WI38 (cell line): ENCODE results near the gene CD8A.
A peak's percentile ranks its signal among the peaks of the same experiment; 100 is the strongest.

Source experiments
- H3K4me3 ChIP-seq: 2 replicates; pipeline ENCODE4 v1.5.1; 2011; ENCODE audit warnings: low read depth, mild to moderate bottlenecking, control low read depth, low read length
- TF ChIP-seq, protein P1 (sequence below): IDR thresholded peaks from 2 replicates; pipeline ENCODE4 v1.5.1; 2012; ENCODE audit warnings: low read depth, mild to moderate bottlenecking, control low read depth, low read length

The CD8A gene

DNA sequence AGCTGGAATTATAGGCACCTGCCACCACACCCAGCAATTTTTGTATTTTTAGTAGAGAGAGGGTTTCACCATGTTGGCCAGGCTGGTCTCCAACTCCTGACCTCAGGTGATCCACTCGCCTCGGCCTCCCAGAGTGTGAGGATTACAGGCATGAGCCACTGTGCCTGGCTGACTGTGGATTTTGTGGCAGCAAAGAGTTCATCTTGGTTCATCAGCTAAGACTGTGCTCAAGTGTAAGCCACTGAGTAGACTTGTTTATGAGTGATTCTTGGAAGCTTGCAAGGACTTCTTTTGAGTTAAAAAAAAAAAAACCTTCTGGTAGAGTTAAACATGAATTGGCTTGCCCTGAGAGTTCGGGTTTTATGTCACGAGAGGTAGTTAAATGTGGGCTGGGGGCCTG, 36.2 kb upstream of the CD8A start:
- TF ChIP-seq, protein P1, sequence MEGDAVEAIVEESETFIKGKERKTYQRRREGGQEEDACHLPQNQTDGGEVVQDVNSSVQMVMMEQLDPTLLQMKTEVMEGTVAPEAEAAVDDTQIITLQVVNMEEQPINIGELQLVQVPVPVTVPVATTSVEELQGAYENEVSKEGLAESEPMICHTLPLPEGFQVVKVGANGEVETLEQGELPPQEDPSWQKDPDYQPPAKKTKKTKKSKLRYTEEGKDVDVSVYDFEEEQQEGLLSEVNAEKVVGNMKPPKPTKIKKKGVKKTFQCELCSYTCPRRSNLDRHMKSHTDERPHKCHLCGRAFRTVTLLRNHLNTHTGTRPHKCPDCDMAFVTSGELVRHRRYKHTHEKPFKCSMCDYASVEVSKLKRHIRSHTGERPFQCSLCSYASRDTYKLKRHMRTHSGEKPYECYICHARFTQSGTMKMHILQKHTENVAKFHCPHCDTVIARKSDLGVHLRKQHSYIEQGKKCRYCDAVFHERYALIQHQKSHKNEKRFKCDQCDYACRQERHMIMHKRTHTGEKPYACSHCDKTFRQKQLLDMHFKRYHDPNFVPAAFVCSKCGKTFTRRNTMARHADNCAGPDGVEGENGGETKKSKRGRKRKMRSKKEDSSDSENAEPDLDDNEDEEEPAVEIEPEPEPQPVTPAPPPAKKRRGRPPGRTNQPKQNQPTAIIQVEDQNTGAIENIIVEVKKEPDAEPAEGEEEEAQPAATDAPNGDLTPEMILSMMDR, result no peak
- H3K4me3 ChIP-seq, result no peak overlapping the region

DNA sequence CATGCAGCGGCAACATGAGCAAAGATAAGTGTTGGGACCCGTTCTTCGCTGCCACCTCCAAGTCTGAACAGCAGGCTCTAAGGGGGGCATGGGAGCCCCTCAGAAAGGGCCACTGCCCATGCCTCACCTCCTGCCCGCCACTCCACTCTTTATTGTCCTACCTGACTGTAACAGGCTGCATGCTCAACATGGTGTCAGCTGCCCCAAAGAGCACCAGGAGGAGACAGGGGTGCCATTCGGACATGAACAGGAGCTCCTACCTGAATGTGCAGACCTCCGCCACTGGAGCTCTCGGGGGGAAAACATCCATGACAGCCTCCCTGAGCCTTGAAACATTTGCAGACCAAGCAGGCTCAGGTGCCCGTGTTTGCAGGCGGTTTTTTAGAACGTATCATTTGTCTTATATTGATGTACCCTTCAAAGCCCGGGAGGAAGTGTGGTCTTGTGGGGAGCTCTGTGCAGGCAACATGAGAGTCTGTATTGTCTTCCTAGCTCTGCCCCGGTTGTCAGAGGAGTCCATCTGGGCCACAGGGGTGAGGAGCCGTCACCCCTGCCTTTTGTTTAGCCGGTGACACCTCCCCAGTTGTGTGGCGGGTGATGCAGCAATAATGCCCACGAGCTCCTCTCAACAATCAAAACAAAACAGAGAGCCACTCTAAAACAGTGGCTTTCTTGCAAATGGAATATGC, 35.1 kb upstream of the CD8A start:
- no peak overlapping the region for H3K4me3 ChIP-seq
- TF ChIP-seq, protein P1, result no peak

DNA sequence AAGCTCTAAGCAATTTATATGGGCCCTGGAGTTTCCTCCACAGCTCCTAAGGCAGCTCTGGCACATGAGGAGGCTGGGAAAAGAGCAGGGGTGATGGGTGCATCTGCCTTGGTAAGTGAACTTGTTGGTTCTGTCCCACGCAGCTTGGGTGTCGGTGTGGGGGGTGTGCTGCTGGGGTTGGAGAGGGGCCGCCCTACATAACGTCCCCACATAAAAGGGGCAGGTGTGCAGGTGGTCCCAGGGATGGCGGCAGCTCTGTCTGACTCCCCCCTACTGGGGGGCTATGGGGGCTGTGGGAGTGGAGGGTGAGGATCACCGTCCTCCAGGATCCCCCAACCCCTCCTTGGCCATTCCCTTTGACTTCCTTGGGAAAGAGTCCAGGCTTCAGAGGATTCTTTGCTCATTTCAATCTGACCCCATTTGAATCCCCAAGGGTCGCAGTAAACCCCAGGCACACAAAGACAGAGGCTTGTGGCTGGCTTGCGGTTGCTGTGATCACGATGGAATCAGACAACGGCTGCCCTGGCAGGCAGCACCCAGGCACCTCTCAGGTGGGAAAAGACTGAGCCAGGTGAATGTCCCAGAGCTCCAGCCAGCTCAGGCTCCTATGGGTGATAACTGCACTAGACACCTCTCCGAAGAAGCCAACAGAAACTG, 34.5 kb upstream of the CD8A start:
- TF ChIP-seq, protein P1, result no peak

DNA sequence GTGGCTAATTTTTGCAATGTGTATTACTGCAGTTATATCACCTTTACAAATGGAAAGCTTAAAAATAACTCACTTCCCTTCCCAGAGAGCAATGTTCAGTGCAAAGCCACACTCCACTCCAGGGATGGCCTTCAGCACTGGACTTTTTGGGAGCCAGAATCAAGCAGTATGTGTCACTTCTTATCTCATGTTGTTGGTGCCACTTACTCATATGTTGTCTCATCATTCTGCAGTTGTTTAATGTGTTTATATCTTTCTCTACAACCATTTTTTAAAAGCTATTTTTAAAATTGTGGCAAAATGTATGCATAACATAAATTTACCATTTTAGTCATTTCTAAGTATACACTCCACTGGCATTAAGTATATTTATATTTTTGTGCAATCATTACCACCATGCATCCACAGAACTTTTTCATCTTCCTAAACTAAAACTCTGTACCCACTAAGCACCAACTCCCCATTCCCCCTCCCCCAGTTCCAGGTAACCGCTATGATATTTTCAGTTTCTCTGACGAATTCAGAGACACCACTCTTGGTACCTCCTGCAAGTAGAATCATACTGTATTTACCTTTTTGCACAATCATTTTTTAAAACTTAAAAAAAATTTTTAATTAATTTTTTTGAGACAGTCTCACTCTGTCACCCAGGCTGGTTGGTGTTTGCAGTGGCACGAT, 32.1 kb upstream of the CD8A start:
- H3K4me3 ChIP-seq, result no peak overlapping the region
- TF ChIP-seq, protein P1, result no peak

More for the DNA sequence above, 34.5 kb upstream of the CD8A start:
- H3K4me3 ChIP-seq, result no peak overlapping the region

DNA sequence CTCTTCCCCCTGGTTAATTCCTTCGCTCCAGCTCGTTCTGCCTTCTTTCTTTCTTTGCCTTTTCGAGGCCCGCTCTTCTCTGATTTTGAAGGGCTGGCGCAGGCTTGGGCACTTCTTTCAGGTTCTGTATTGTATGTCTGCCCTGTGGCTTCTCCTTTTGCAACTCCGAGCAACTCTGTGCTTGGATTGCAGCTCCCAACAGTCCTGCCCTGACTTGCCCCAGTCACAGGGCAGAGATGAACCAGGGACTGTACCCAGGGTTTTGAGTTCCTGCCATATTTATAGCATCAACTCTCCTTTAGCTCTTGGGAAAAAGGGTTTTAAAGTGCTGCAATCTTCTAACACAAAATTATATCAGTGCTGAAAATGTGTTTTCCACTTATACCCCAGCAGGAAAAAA, 31.1 kb upstream of the CD8A start:
- H3K4me3 ChIP-seq, result no peak overlapping the region
- TF ChIP-seq, protein P1, result no peak

DNA sequence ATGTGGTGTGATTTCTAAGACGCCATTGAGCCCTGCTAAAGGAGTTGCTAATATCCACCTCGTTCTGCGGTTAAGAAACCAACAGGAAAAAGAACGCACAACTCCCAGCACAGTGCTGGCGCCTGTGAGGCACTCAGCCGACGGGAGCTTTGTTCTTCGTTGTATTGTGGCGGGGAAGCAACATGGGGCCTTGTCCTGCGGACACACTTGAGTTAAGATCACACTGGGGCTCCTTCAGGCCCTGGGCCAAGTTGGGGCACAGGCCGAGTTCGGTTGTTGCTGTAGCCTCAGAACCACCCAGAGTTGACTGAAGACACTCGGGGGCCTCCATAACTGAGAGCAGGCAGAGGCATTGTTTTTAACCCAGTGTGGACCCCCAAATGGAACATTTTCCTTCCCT, 30.6 kb upstream of the CD8A start:
- TF ChIP-seq, protein P1, result no peak

DNA sequence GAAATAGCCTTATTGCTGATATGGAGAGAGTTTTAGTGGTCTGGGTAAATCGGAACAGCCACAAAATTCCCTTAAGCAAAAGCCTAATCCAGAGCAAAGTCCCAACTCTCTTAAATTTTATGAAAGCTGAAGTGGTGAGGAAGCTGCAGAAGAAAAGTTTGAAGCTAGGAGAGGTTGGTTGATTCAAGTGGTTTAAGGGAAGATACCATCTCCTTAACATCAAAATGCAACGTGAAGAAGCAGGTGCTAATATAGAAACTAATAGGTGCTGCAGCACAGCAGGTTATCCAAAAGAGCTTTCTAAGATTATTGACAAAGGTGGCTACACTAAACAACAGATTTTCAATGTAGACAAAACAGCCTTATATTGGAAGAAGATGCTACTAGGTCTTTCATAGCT, 28.2 kb upstream of the CD8A start:
- TF ChIP-seq, protein P1, result no peak
- H3K4me3 ChIP-seq, result no peak overlapping the region

More for the DNA sequence above, 30.6 kb upstream of the CD8A start:
- 0 out of 2 replicates have a peak overlapping the region, but pooled peaks have one; percentile 17 for H3K4me3 ChIP-seq
